Panc1 (cell line): ENCODE measurements around the gene FAM24A. TPM values are rescaled to one million over a fixed set of nuclear protein-coding genes. Genes with fewer than 3 reads are reported as not detected.

ENCODE experiments used
- ATAC-seq: fragments of 200-7000 bp; cut with Tn5 transposase; 2 replicates; pipeline ENCODE4 v1.9.1; 2020; ENCODE audit warnings: mild to moderate bottlenecking, moderate library complexity
- BruUV-seq: library from RNA; stranded (reverse); fragments of 400-500 nt; replicated peaks from 2 replicates; lab custom pipeline; 2021; lab: Mats Ljungman, UMichigan
- CTCF ChIA-PET: fragments of 300-600 bp; sonication (Branson Sonifier 250); formaldehyde crosslinking; loops from one replicate; lab custom pipeline; 2022; ENCODE audit warnings: antibody characterized with exemption; lab: Charles Lee
- POLR2A ChIA-PET: fragments of 300-600 bp; sonication (Branson Sonifier 250); formaldehyde crosslinking; loops from one replicate; lab custom pipeline; 2022; ENCODE audit warnings: antibody characterized with exemption; lab: Charles Lee
- DNase-seq: peaks from one replicate; pipeline ENCODE4 v3.0.0-alpha.2; 2010; ENCODE audit warnings: low read depth, low spot score
- H3K27ac ChIP-seq: 2 replicates; pipeline ENCODE4 v1.5.1; 2011; ENCODE audit warnings: mild to moderate bottlenecking, low read length, inconsistent platforms
- H3K27me3 ChIP-seq: fragments of 200-500 bp; sonication (Bioruptor generic); 2 replicates; pipeline ENCODE4 v1.6.0; 2014; ENCODE audit warnings: low read length, inconsistent platforms; ENCODE audit not compliant: control insufficient read depth, insufficient read depth
- H3K36me3 ChIP-seq: fragments of 200-500 bp; sonication (Bioruptor generic); 2 replicates; pipeline ENCODE4 v1.5.1; 2014; ENCODE audit warnings: inconsistent platforms, mild to moderate bottlenecking, low read length, moderate library complexity; ENCODE audit not compliant: control insufficient read depth, insufficient read depth
- H3K4me1 ChIP-seq: 2 replicates; pipeline ENCODE4 v1.5.1; 2011; ENCODE audit warnings: inconsistent platforms, mild to moderate bottlenecking, low read length, moderate library complexity; ENCODE audit not compliant: control insufficient read depth, insufficient read depth
- H3K4me3 ChIP-seq, 2 experiments: 2 replicates each; pipeline ENCODE4 v1.5.1; 2011 to 2012; ENCODE audit warnings: low read depth in 2 of 2, low read length in 2 of 2, mild to moderate bottlenecking in 2 of 2, inconsistent platforms in 1 of 2, moderate library complexity in 1 of 2
- H3K9me3 ChIP-seq: fragments of 200-500 bp; sonication (Bioruptor generic); 2 replicates; pipeline ENCODE4 v1.5.1; 2014; ENCODE audit warnings: low read depth, mild to moderate bottlenecking, inconsistent platforms, low read length, moderate library complexity; ENCODE audit not compliant: control insufficient read depth, insufficient read depth
- CTCF ChIP-seq: fragments of 450-650 bp; IDR thresholded peaks from 2 replicates; pipeline ENCODE4 v1.5.1; 2017; ENCODE audit warnings: mild to moderate bottlenecking
- POLR2AphosphoS5 ChIP-seq: IDR thresholded peaks from 2 replicates; pipeline ENCODE4 v1.6.1; 2012; ENCODE audit warnings: mild to moderate bottlenecking, low read depth, low read length, moderate library complexity
- REST ChIP-seq, 2 experiments: IDR thresholded peaks; 2 replicates each; pipeline ENCODE4 v1.6.1; 2011 to 2012; ENCODE audit warnings: low read depth in 2 of 2, control low read depth in 1 of 2, low read length in 1 of 2, mild to moderate bottlenecking in 1 of 2, moderate library complexity in 1 of 2; ENCODE audit not compliant: insufficient read depth in 1 of 2
- SIN3A ChIP-seq: IDR thresholded peaks from 2 replicates; pipeline ENCODE4 v1.6.1; 2012; ENCODE audit warnings: low read depth, mild to moderate bottlenecking, low read length, moderate library complexity, borderline replicate concordance; ENCODE audit not compliant: insufficient read depth
- TCF7L2 ChIP-seq: IDR thresholded peaks from 2 replicates; pipeline ENCODE4 v1.6.1; 2011; ENCODE audit warnings: mild to moderate bottlenecking, low read depth, low read length, inconsistent platforms
- in situ Hi-C: cut with HindIII; loops from 2 replicates; pipeline ENCODE4 v1.10.0; 2016; ENCODE audit warnings: low sequenced_read_pairs, low pct_unique_long_range_greater_than_20kb
- intact Hi-C: fragments of 100-400 bp; cut with micrococcal nuclease; formaldehyde crosslinking; loops from one replicate; pipeline ENCODE4 v1.10.0; 2022; ENCODE audit not compliant: unreplicated experiment
- total RNA-seq: library from RNA; stranded (reverse); gene quantifications from one replicate; pipeline ENCODE4 v1.2.1, GENCODE V29; 2021; ENCODE audit not compliant: unreplicated experiment

FAM24A gene
- total RNA-seq, 1 experiment from 2014 or later: not detected

- intact Hi-C loops: no loop called here
- H3K27ac ChIP-seq: no peak overlapping the region
These were observed 28.9 kb downstream of the FAM24A start for GRCh38 chr10:122939133-122939855.

More at GRCh38 chr10:122939133-122939855, 28.9 kb downstream of the FAM24A start:
- in situ Hi-C loops: no loop called here
- ATAC-seq: no peak
- CTCF ChIA-PET: no interaction called here
- BruUV-seq: no TSS peak
- POLR2A ChIA-PET: no interaction called here
- H3K4me1 ChIP-seq: no peaks in the 10 kb centered on the region
- no peak for DNase-seq
- TF ChIP-seq CTCF: no peak
- TF ChIP-seq SIN3A: no peak
- TF ChIP-seq REST (IDR thresholded peaks at IDR 0.05; ENCODE audit: insufficient read depth in 1 of 2, low read depth in 2 of 2, low read length in 1 of 2): no peak
- no peak for TF ChIP-seq POLR2AphosphoS5
- TF ChIP-seq TCF7L2: no peak
- H3K9me3 ChIP-seq: no peaks in the 10 kb centered on the region
- H3K27me3 ChIP-seq: no peaks in the 10 kb centered on the region
- no peak overlapping the region for H3K4me3 ChIP-seq
- H3K36me3 ChIP-seq: peaks cover 27% of the 10 kb centered on the region
